T-helper 2 cell treated with Interferon-gamma antibody and Interleukin-4, amounts not matched to agents 5 μg/mL and 100 μg/mL, for 36 hours (primary cell): ENCODE results near the gene PIK3R5.

Experiments used
- DNase-seq: peaks from one replicate; pipeline ENCODE4 v3.0.0; 2021; ENCODE audit warnings: low spot score
- H3K27ac Mint-ChIP-seq: one replicate; pipeline ENCODE4 v1.8.0; 2021; ENCODE audit warnings: mild to moderate bottlenecking, mixed read lengths
- H3K27me3 Mint-ChIP-seq: one replicate; pipeline ENCODE4 v1.8.0; 2021; ENCODE audit warnings: low read depth, mixed read lengths
- H3K36me3 Mint-ChIP-seq: one replicate; pipeline ENCODE4 v1.8.0; 2021; ENCODE audit warnings: low read depth, mixed read lengths
- H3K4me1 Mint-ChIP-seq: one replicate; pipeline ENCODE4 v1.8.0; 2021; ENCODE audit warnings: low read depth, mixed read lengths
- H3K4me3 Mint-ChIP-seq: one replicate; pipeline ENCODE4 v1.8.0; 2022; ENCODE audit warnings: mild to moderate bottlenecking, moderate library complexity, mixed read lengths
- H3K9me3 Mint-ChIP-seq: one replicate; pipeline ENCODE4 v1.8.0; 2021; ENCODE audit warnings: mixed read lengths

PIK3R5 gene

GRCh38 chr17:8969901-8970300, 4.4 kb upstream of the PIK3R5 start:
- no peak overlapping the region for H3K27ac Mint-ChIP-seq
- peaks cover 10% of the 10 kb centered on the region for H3K4me1 Mint-ChIP-seq
- peaks cover 2% of the 10 kb centered on the region for H3K27me3 Mint-ChIP-seq
- no peak for DNase-seq
- H3K4me3 Mint-ChIP-seq: no peak overlapping the region
- peaks cover 16% of the 10 kb centered on the region for H3K36me3 Mint-ChIP-seq
- peaks cover 16% of the 10 kb centered on the region for H3K9me3 Mint-ChIP-seq

GRCh38 chr17:8968503-8968902, 3.0 kb upstream of the PIK3R5 start:
- no peak for DNase-seq
- Mint-ChIP-seq H3K4me3 (no peak overlapping the region), H3K36me3 (peaks cover 22% of the 10 kb centered on the region), H3K4me1 (peaks cover 14% of the 10 kb centered on the region), H3K27me3 (peaks cover 2% of the 10 kb centered on the region), H3K27ac (no peak overlapping the region), H3K9me3 (peaks cover 16% of the 10 kb centered on the region)

GRCh38 chr17:8967861-8968260, 2.4 kb upstream of the PIK3R5 start:
- peaks cover 20% of the 10 kb centered on the region for H3K4me1 Mint-ChIP-seq
- H3K27me3 Mint-ChIP-seq: peaks cover 2% of the 10 kb centered on the region
- peaks cover 26% of the 10 kb centered on the region for H3K36me3 Mint-ChIP-seq
- no peak for DNase-seq
- H3K9me3 Mint-ChIP-seq: peaks cover 16% of the 10 kb centered on the region
- no peak overlapping the region for H3K27ac Mint-ChIP-seq
- H3K4me3 Mint-ChIP-seq: peak overlapping the region; percentile 5

- Mint-ChIP-seq H3K27ac (no peak overlapping the region), H3K4me3 (peak overlapping the region; percentile 100), H3K27me3 (peaks cover 2% of the 10 kb centered on the region), H3K36me3 (peaks cover 32% of the 10 kb centered on the region), H3K4me1 (peaks cover 29% of the 10 kb centered on the region), H3K9me3 (peaks cover 16% of the 10 kb centered on the region)
- no peak for DNase-seq
Measured at GRCh38 chr17:8966926-8967325, 1.4 kb upstream of the PIK3R5 start.

GRCh38 chr17:8964801-8965393, 610 bp downstream of the PIK3R5 start:
- Mint-ChIP-seq H3K27me3 (no peaks in the 10 kb centered on the region), H3K27ac (peak overlapping the region; percentile 96), H3K36me3 (peaks cover 46% of the 10 kb centered on the region), H3K9me3 (peaks cover 9% of the 10 kb centered on the region), H3K4me1 (peaks cover 42% of the 10 kb centered on the region), H3K4me3 (peak overlapping the region; percentile 100)
- DNase-seq: peak; percentile 51

GRCh38 chr17:8963647-8964258, 1.8 kb downstream of the PIK3R5 start:
- Mint-ChIP-seq H3K27me3 (no peaks in the 10 kb centered on the region), H3K4me3 (peak overlapping the region; percentile 100), H3K4me1 (peaks cover 54% of the 10 kb centered on the region), H3K36me3 (peaks cover 54% of the 10 kb centered on the region), H3K27ac (peak overlapping the region; percentile 87), H3K9me3 (peaks cover 9% of the 10 kb centered on the region)
- no peak for DNase-seq

GRCh38 chr17:8963014-8963413, 2.5 kb downstream of the PIK3R5 start:
- Mint-ChIP-seq H3K4me1 (peaks cover 59% of the 10 kb centered on the region), H3K9me3 (peaks cover 4% of the 10 kb centered on the region), H3K36me3 (peaks cover 56% of the 10 kb centered on the region), H3K4me3 (peak overlapping the region; percentile 100), H3K27ac (peak overlapping the region; percentile 87), H3K27me3 (no peaks in the 10 kb centered on the region)
- no peak for DNase-seq

- no peak for DNase-seq
- Mint-ChIP-seq H3K27ac (no peak overlapping the region), H3K4me3 (peak overlapping the region; percentile 32), H3K27me3 (no peaks in the 10 kb centered on the region), H3K36me3 (peaks cover 59% of the 10 kb centered on the region), H3K4me1 (peaks cover 64% of the 10 kb centered on the region), H3K9me3 (no peaks in the 10 kb centered on the region)
Measured at GRCh38 chr17:8961829-8962228, 3.7 kb downstream of the PIK3R5 start.

GRCh38 chr17:8960325-8961140, 5.0 kb downstream of the PIK3R5 start:
- H3K27ac Mint-ChIP-seq: peak overlapping the region; percentile 42
- H3K4me3 Mint-ChIP-seq: peak overlapping the region; percentile 68
- H3K9me3 Mint-ChIP-seq: no peaks in the 10 kb centered on the region
- H3K27me3 Mint-ChIP-seq: no peaks in the 10 kb centered on the region
- no peak for DNase-seq
- peaks cover 65% of the 10 kb centered on the region for H3K36me3 Mint-ChIP-seq
- H3K4me1 Mint-ChIP-seq: peaks cover 74% of the 10 kb centered on the region

- Mint-ChIP-seq H3K27ac (peak overlapping the region; percentile 32), H3K27me3 (no peaks in the 10 kb centered on the region), H3K36me3 (peaks cover 69% of the 10 kb centered on the region), H3K4me3 (peak overlapping the region; percentile 43), H3K9me3 (no peaks in the 10 kb centered on the region), H3K4me1 (peaks cover 83% of the 10 kb centered on the region)
- DNase-seq: no peak
Measured at GRCh38 chr17:8959312-8959918, 6.1 kb downstream of the PIK3R5 start.

- peaks cover 71% of the 10 kb centered on the region for H3K36me3 Mint-ChIP-seq
- H3K27me3 Mint-ChIP-seq: no peaks in the 10 kb centered on the region
- H3K27ac Mint-ChIP-seq: peak overlapping the region; percentile 53
- H3K9me3 Mint-ChIP-seq: no peaks in the 10 kb centered on the region
- no peak for DNase-seq
- peaks cover 83% of the 10 kb centered on the region for H3K4me1 Mint-ChIP-seq
- peak overlapping the region; percentile 46 for H3K4me3 Mint-ChIP-seq
Measured at GRCh38 chr17:8957721-8958120, 7.8 kb downstream of the PIK3R5 start.

- peak overlapping the region; percentile 62 for H3K4me3 Mint-ChIP-seq
- peak; percentile 60 for DNase-seq
- no peaks in the 10 kb centered on the region for H3K27me3 Mint-ChIP-seq
- peaks cover 82% of the 10 kb centered on the region for H3K4me1 Mint-ChIP-seq
- peak overlapping the region; percentile 72 for H3K27ac Mint-ChIP-seq
- H3K9me3 Mint-ChIP-seq: peaks cover 5% of the 10 kb centered on the region
- H3K36me3 Mint-ChIP-seq: peaks cover 76% of the 10 kb centered on the region
Measured at GRCh38 chr17:8956465-8956902, 9.0 kb downstream of the PIK3R5 start.

GRCh38 chr17:8955021-8955959, 10.2 kb downstream of the PIK3R5 start:
- Mint-ChIP-seq H3K36me3 (peaks cover 80% of the 10 kb centered on the region), H3K27me3 (no peaks in the 10 kb centered on the region)
- DNase-seq: no peak

More at GRCh38 chr17:8955021-8955959, 10.2 kb downstream of the PIK3R5 start:
- Mint-ChIP-seq H3K27ac (peak overlapping the region; percentile 41), H3K9me3 (peaks cover 17% of the 10 kb centered on the region), H3K4me3 (peak overlapping the region; percentile 49), H3K4me1 (peaks cover 86% of the 10 kb centered on the region)
